Right lobe of liver (tissue), 6 donors: ENCODE measurements around the gene ANKAR. TPM values are rescaled to one million over a fixed set of nuclear protein-coding genes. Genes with fewer than 3 reads are reported as not detected.
"Not testable (repeated sequence)": the region's sequence is repeated elsewhere in the genome, so short reads cannot be mapped to it uniquely, and the experiment has no call there.

Experiments
- ATAC-seq, 4 donors: fragments of 200-7000 bp; cut with Tn5 transposase; one replicate each; pipeline ENCODE4 v1.9.1; 2020; ENCODE audit warnings: mild to moderate bottlenecking in 4 of 4, moderate library complexity in 4 of 4
- DNase-seq, 3 donors: peaks; one replicate each; pipeline ENCODE4 v3.0.0-alpha.2; 2020
- H3K27ac ChIP-seq, 3 donors: fragments of 200-600 bp; one replicate each; pipeline ENCODE4 v1.8.0; 2022
- H3K27me3 ChIP-seq, 2 donors: fragments of 200-600 bp; one replicate each; pipeline ENCODE4 v1.8.0; 2022
- H3K36me3 ChIP-seq, 4 donors: fragments of 200-600 bp; sonication (generic) in 1 of 4; one replicate each; pipeline versions ENCODE4 v1.5.1 to v1.8.0; 2017 to 2022; ENCODE audit warnings: control low read depth in 1 of 4
- H3K4me1 ChIP-seq, 4 donors: fragments of 200-600 bp; sonication (generic) in 1 of 4; one replicate each; pipeline versions ENCODE4 v1.5.1 to v1.8.0; 2017 to 2022; ENCODE audit warnings: control low read depth in 1 of 4
- H3K4me3 ChIP-seq, 3 donors: fragments of 200-600 bp; one replicate each; pipeline ENCODE4 v1.8.0; 2022
- H3K9me3 ChIP-seq, 4 donors: fragments of 200-600 bp; sonication (generic) in 1 of 4; one replicate each; pipeline versions ENCODE4 v1.5.1 to v1.8.0; 2017 to 2022; ENCODE audit warnings: control low read depth in 1 of 4
- POLR2A ChIP-seq: fragments of 450-650 bp; IDR thresholded peaks from one replicate; pipeline ENCODE4 v1.6.1; 2017; ENCODE audit warnings: antibody characterized with exemption, mild to moderate bottlenecking
- WGBS: methylation state at CpG from one replicate; pipeline ENCODE4 v1.1.6; 2018; ENCODE audit warnings: low coverage, low lambda C conversion rate; ENCODE audit not compliant: insufficient coverage; ENCODE audit errors: missing lambda C conversion rate; 5-methylcytosine and 5-hydroxymethylcytosine counted together
- intact Hi-C, 2 donors: fragments of 100-400 bp; cut with DNase I; formaldehyde crosslinking; loops; one replicate each; pipeline versions ENCODE4 v1.11.2 to v1.14.1; 2022
- total RNA-seq, 6 experiments: library from RNA; depleted of rRNA in 2 of 6; stranded (reverse); fragments of >200 nt in 2 of 6; fragmentation: NEBNext Ultra II Directional in 3 of 6; extraction: Animal tissue kit (Norgen Biotek cat#: 25700) in 3 of 6; gene quantifications; one replicate each; pipeline versions ENCODE4 v1.1.0 to v1.2.4, GENCODE V29; 2016 to 2023
- TF ChIP-seq, protein P1 (sequence below), 4 donors: fragments of 200-600 bp in 3 of 4; fragments of 450-650 bp in 1 of 4; IDR thresholded peaks; one replicate each; pipeline versions ENCODE4 v1.5.1 to v1.8.0; 2016 to 2022; ENCODE audit warnings: antibody characterized with exemption in 4 of 4, mild to moderate bottlenecking in 2 of 4
- donor health status: DM: no; HTN: yes; CAD: no.
- donor health status: DM: no; HTN: no; CAD: no.
- donor health status: DM: no; HTN: no; CAD: no.
- donor health status: DM: no; HTN: yes; CAD: no.
- donor health status: DM: no; HTN: yes; CAD: no.

Gene ANKAR
- total RNA-seq, 6 experiments from 2014 or later, result 2.9 to 9.2 (median 4.8) TPM

DNA sequence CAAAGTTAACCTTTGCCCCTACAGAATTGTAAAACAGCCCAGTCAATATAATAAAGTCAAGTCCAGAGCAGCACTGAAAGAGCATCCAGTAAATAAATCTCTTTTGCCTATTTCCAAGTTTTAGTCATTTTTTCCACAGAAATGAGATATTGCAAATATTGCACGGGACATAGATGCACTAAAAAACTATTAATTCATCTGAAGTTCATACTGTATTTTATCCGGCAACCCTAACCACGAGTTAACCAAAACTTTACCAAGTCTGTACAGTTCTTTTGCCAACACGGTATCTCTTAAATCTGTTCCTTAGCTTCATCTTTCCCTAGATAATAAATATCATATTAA, 13.7 kb upstream of the ANKAR start:
- DNase-seq (no peak), ATAC-seq (no peak)
- TF ChIP-seq POLR2A, result no peak
- TF ChIP-seq, protein P1, sequence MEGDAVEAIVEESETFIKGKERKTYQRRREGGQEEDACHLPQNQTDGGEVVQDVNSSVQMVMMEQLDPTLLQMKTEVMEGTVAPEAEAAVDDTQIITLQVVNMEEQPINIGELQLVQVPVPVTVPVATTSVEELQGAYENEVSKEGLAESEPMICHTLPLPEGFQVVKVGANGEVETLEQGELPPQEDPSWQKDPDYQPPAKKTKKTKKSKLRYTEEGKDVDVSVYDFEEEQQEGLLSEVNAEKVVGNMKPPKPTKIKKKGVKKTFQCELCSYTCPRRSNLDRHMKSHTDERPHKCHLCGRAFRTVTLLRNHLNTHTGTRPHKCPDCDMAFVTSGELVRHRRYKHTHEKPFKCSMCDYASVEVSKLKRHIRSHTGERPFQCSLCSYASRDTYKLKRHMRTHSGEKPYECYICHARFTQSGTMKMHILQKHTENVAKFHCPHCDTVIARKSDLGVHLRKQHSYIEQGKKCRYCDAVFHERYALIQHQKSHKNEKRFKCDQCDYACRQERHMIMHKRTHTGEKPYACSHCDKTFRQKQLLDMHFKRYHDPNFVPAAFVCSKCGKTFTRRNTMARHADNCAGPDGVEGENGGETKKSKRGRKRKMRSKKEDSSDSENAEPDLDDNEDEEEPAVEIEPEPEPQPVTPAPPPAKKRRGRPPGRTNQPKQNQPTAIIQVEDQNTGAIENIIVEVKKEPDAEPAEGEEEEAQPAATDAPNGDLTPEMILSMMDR (IDR thresholded peaks at IDR 0.05), result no peak
- intact Hi-C loops, result loop anchor here in 1 of 2 donors (10.0 kb wide), 1 partner anchor 104 kb away; the partner anchor contains the start of gene OSGEPL1
- Histone ChIP-seq H3K4me3 (no peak overlapping the region), H3K36me3 (peaks cover 0 to 2% (median 0%) of the 10 kb centered on the region in 4 donors), H3K27me3 (no peaks in the 10 kb centered on the region), H3K27ac (no peak overlapping the region), H3K4me1 (peaks cover 0 to 16% (median 6%) of the 10 kb centered on the region in 4 donors), H3K9me3 (no peaks in the 10 kb centered on the region)
- WGBS, result 13% methylated on average over 4 of the region's 4 CpGs

DNA sequence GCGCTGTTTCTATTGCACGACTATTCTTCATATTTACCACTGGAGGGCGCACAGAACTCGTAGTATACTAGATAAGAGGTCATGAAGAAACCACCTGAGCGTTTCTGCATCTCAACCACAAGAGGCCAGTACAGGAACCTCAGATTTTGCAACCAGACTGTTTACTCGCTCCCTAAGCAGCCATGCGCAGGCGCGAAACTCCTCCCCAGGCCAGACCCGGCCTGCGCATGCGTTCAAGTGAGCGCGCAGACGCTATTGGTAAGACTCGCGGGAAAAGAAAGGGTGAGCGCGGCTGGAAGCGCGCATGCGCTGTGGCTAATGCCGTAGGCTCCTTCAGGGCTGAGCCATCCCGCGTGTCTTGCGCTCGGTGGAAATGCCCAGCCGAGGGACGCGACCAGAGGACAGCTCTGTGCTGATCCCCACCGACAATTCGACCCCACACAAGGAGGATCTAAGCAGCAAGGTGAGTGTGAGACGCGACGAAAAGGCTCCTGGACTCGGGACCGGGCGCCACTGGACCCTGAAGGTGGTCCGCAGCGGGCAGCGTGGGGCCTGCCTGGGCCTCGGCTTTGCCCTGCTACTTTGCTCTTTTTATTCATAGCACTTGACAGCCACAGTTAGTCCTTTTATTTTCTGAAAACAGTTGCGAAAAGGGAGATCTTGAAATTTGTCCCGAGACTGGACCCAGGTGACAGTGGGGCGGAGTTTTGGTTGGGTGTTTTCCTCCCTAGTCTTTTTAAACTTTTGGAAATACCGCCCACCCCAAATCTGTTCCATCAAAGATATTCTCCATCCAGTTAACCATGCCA, 13.1 kb upstream of the ANKAR start, which contains the start of gene ASNSD1:
Gene ASNSD1, plus strand, starts transcription at position 312 of the 809 bp plus-strand sequence. CDS start 4,674 bp downstream, outside the sequence.
- DNase-seq (peak; percentile 99), ATAC-seq (peak; percentile 98 to 99 (median 98))
- TF ChIP-seq, protein P1 (IDR thresholded peaks at IDR 0.05), result peak; percentile 94 to 99 (median 98)
- TF ChIP-seq POLR2A, result peak; percentile 85
- peak within 1 kb of the TSS; percentile 75 to 88 (median 77) for H3K4me3 ChIP-seq
- H3K27ac ChIP-seq, result peak within 1 kb of the TSS; percentile 78 to 88 (median 83)
- no peaks in the 10 kb centered on the region for H3K9me3 ChIP-seq
- peaks cover 0 to 16% (median 6%) of the 10 kb centered on the region in 4 donors for H3K4me1 ChIP-seq
- intact Hi-C loops, result loop anchor here in 1 of 2 donors (10.0 kb wide), 1 partner anchor 103 kb away; the partner anchor contains the start of gene OSGEPL1
- H3K36me3 ChIP-seq, result peaks cover 0 to 8% (median 0%) of the 10 kb centered on the region in 4 donors
- WGBS, result under 1% methylated on average over 24 of the region's 46 CpGs
- no peaks in the 10 kb centered on the region for H3K27me3 ChIP-seq

DNA sequence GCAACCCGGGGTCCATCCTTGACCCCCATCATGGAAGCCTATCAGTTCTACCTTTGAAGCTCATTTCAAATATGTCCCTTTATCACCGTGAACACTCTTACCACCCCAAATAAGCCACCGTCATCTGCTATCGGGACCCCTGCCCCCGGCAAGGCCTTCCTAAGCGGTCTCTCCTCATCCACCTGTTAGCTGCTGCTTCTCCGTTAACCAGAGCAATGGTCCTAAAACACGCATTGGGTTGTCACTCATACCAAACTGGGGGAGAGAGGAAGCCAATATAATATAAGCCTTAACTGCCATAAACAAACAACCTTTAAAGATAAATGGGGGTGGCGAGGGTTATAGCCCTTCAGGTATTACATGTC, 12.5 kb upstream of the ANKAR start:
- H3K27ac ChIP-seq, result peak overlapping the region in 2 of 3 donors; percentile 78 to 88
- peaks cover 0 to 16% (median 6%) of the 10 kb centered on the region in 4 donors for H3K4me1 ChIP-seq
- intact Hi-C loops, result loop anchor here in 1 of 2 donors (10.0 kb wide), 1 partner anchor 103 kb away; the partner anchor contains the start of gene OSGEPL1
- no peaks in the 10 kb centered on the region for H3K27me3 ChIP-seq
- ATAC-seq (no peak), DNase-seq (no peak)
- H3K4me3 ChIP-seq, result peak overlapping the region; percentile 75 to 88 (median 77)
- peaks cover 0 to 9% (median 3%) of the 10 kb centered on the region in 4 donors for H3K36me3 ChIP-seq
- 6% methylated on average over 9 of the region's 9 CpGs for WGBS
- no peak for TF ChIP-seq POLR2A
- TF ChIP-seq, protein P1 (IDR thresholded peaks at IDR 0.05), result no peak
- no peaks in the 10 kb centered on the region for H3K9me3 ChIP-seq

DNA sequence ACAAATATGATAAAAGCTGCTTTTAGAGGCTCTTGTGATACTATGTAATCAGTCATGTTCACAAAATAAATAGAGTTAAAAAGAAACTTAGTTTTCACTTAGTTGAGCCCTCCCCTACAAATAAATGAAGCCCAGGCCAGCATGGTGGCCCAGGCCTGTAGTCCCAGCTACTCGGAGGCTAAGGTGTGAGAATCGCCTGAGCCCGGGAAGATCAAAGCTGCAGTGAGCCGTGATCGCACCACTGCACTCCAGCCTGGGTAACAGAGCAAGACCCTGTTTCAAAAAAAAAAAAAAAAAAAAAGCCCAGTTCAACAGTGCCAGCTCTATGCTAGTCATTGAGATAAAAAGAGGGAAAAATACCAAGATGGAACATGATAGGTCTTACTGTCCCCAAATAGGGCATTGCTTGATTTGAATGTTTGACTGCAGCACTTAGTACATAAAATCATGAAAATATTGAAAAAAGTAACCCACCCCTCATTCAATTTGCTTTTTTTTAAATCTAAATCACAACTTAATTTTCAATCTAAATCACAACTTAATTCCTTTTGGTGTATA, 11.7 kb upstream of the ANKAR start:
- no peaks in the 10 kb centered on the region for H3K27me3 ChIP-seq
- no peaks in the 10 kb centered on the region for H3K9me3 ChIP-seq
- no peak overlapping the region for H3K27ac ChIP-seq
- intact Hi-C loops, result loop anchor here in 1 of 2 donors (10.0 kb wide), 1 partner anchor 102 kb away; the partner anchor contains the start of gene OSGEPL1
- ATAC-seq (no peak), DNase-seq (no peak)
- peak overlapping the region in 1 of 3 donors; percentile 88 for H3K4me3 ChIP-seq
- peaks cover 0 to 17% (median 4%) of the 10 kb centered on the region in 4 donors for H3K36me3 ChIP-seq
- peaks cover 0 to 16% (median 6%) of the 10 kb centered on the region in 4 donors for H3K4me1 ChIP-seq
- TF ChIP-seq, protein P1 (IDR thresholded peaks at IDR 0.05), result no peak
- TF ChIP-seq POLR2A, result no peak
- 63% methylated on average over 5 of the region's 5 CpGs for WGBS

DNA sequence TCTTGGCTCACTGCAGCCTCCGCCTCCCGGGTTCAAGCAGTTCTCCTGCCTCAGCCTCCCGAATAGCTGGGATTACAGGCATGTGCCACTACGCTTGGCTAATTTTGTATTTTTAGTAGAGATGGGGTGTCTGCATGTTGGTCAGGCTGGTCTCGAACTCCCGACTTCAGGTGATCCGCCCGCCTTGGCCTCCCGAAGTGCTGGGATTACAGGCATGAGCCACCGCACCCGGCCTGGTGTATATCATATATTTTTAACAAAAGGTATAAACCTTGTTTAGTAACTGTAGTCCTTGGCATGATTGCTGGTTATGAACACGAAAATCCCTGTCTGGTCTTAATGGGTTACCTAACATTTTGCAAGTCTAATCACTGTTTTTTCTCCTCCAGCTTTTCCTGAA, 11.2 kb upstream of the ANKAR start:
- not testable (repeated sequence) for ATAC-seq, H3K4me3 ChIP-seq, DNase-seq, H3K27me3 ChIP-seq, H3K27ac ChIP-seq, H3K9me3 ChIP-seq
- intact Hi-C loops, result loop anchor here in 1 of 2 donors (10.0 kb wide), 1 partner anchor 101 kb away; the partner anchor contains the start of gene OSGEPL1
- WGBS, result 94% methylated on average over 11 of the region's 12 CpGs
- Histone ChIP-seq H3K4me1 (peaks cover 0 to 16% (median 6%) of the 10 kb centered on the region in 4 donors), H3K36me3 (peaks cover 0 to 22% (median 8%) of the 10 kb centered on the region in 4 donors)
